HepG2 (cell line): ENCODE measurements around the gene CDCA5. TPM values are rescaled to one million over a fixed set of nuclear protein-coding genes. Genes with fewer than 3 reads are reported as not detected.

Experiments
- ETV6 ChIP-seq: sonication (generic); formaldehyde crosslinking; conservative IDR thresholded peaks from 2 replicates; pipeline ENCODE4 v1.4.0; 2020; ENCODE audit warnings: missing genetic modification reagents
- FIP1L1 ChIP-seq: fragments of 200-400 bp; formaldehyde crosslinking; IDR thresholded peaks from 2 replicates; pipeline ENCODE4 v1.6.1; 2018; ENCODE audit warnings: low read depth, mild to moderate bottlenecking, low read length, moderate library complexity, borderline replicate concordance; ENCODE audit not compliant: insufficient read depth
- HHEX ChIP-seq: IDR thresholded peaks from 2 replicates; pipeline ENCODE4 v1.6.1; 2016; ENCODE audit warnings: control low read depth
- HNRNPLL ChIP-seq: fragments of 200-400 bp; formaldehyde crosslinking; IDR thresholded peaks from 2 replicates; pipeline ENCODE4 v1.6.1; 2017; ENCODE audit warnings: mild to moderate bottlenecking, low read depth, low read length; ENCODE audit not compliant: poor library complexity, severe bottlenecking
- MED13 ChIP-seq: sonication (generic); formaldehyde crosslinking; IDR thresholded peaks from 2 replicates; pipeline ENCODE4 v1.5.0; 2020; ENCODE audit warnings: missing genetic modification reagents
- NFYC ChIP-seq: IDR thresholded peaks from 2 replicates; pipeline ENCODE4 v1.6.1; 2016; ENCODE audit warnings: missing genetic modification reagents, missing compliant biosample characterization
- NONO ChIP-seq, 2 experiments: fragments of 450-650 bp in 1 of 2; sonication (generic) in 1 of 2; formaldehyde crosslinking in 1 of 2; IDR thresholded peaks in 1 of 2; conservative IDR thresholded peaks in 1 of 2; 2 replicates each; pipeline versions ENCODE4 v1.6.1 to v1.8.0; 2017 to 2022; ENCODE audit warnings: mild to moderate bottlenecking in 1 of 2, missing genetic modification reagents in 1 of 2, moderate library complexity in 1 of 2
- POGZ ChIP-seq: sonication (generic); formaldehyde crosslinking; IDR thresholded peaks from 2 replicates; pipeline ENCODE4 v1.4.0; 2020; ENCODE audit warnings: mild to moderate bottlenecking, missing genetic modification reagents
- POLR2AphosphoS5 ChIP-seq: IDR thresholded peaks from 2 replicates; pipeline ENCODE4 v1.6.1; 2012; ENCODE audit warnings: low read depth, low read length
- TCF7 ChIP-seq: sonication (generic); IDR thresholded peaks from 2 replicates; pipeline ENCODE4 v1.6.1; 2016; ENCODE audit warnings: antibody characterized with exemption, low read depth
- U2AF1 ChIP-seq: fragments of 200-400 bp; formaldehyde crosslinking; optimal IDR thresholded peaks from 2 replicates; pipeline ENCODE3; 2017; ENCODE audit warnings: mild to moderate bottlenecking, low read depth, low read length
- ZBTB8A ChIP-seq: sonication (generic); formaldehyde crosslinking; IDR thresholded peaks from 2 replicates; pipeline ENCODE4 v1.4.0; 2020; ENCODE audit warnings: mild to moderate bottlenecking, low read depth, missing genetic modification reagents, borderline replicate concordance
- ZNF101 ChIP-seq: sonication (generic); formaldehyde crosslinking; IDR thresholded peaks from 2 replicates; pipeline ENCODE4 v1.4.0; 2020; ENCODE audit warnings: mild to moderate bottlenecking, low read depth, missing genetic modification reagents, borderline replicate concordance
- ZNF569 ChIP-seq: sonication (generic); formaldehyde crosslinking; IDR thresholded peaks from 2 replicates; pipeline ENCODE4 v1.5.0; 2020; ENCODE audit warnings: mild to moderate bottlenecking, missing genetic modification reagents, moderate library complexity, borderline replicate concordance
- ZNF670 ChIP-seq: sonication (generic); formaldehyde crosslinking; IDR thresholded peaks from 2 replicates; pipeline ENCODE4 v1.8.0; 2022; ENCODE audit warnings: mild to moderate bottlenecking, missing genetic modification reagents, borderline replicate concordance
- ZNF775 ChIP-seq: sonication (generic); formaldehyde crosslinking; IDR thresholded peaks from 2 replicates; pipeline ENCODE4 v1.4.0; 2020; ENCODE audit warnings: missing genetic modification reagents, mild to moderate bottlenecking, moderate library complexity, borderline replicate concordance
- polyA plus RNA-seq, 8 experiments: library from polyadenylated mRNA; depleted of rRNA in 3 of 8; stranded (reverse) in 7 of 8; unstranded in 1 of 8; fragments of >200 nt; fragmentation: Illumina TruSeq in 4 of 8; extraction: Trizol in 4 of 8; gene quantifications; 2 replicates each; pipeline versions ENCODE4 v1.2.1 to v1.2.3, GENCODE V29; 2011 to 2016; ENCODE audit warnings: low read depth in 4 of 8, missing spikeins in 1 of 8, mixed read lengths in 1 of 8; ENCODE audit not compliant: insufficient read depth in 1 of 8
- total RNA-seq, 5 experiments: library from RNA; depleted of rRNA; stranded (reverse); fragments of >200 nt; fragmentation: Illumina TruSeq; extraction: Trizol; gene quantifications; 2 replicates each; pipeline ENCODE4 v1.2.3, GENCODE V29; 2016; ENCODE audit warnings: low read depth in 1 of 5
- TF ChIP-seq, protein P1 (sequence below): sonication (generic); formaldehyde crosslinking; conservative IDR thresholded peaks from 2 replicates; pipeline ENCODE4 v1.8.0; 2022; ENCODE audit warnings: missing genetic modification reagents
- TF ChIP-seq, protein P2 (sequence below): sonication (generic); formaldehyde crosslinking; IDR thresholded peaks from 2 replicates; pipeline ENCODE4 v1.4.0; 2020; ENCODE audit warnings: mild to moderate bottlenecking, missing genetic modification reagents
- TF ChIP-seq, protein P3 (sequence below): sonication (generic); formaldehyde crosslinking; IDR thresholded peaks from 2 replicates; pipeline ENCODE4 v1.9.0; 2021; ENCODE audit warnings: missing genetic modification reagents, mild to moderate bottlenecking, borderline replicate concordance
- TF ChIP-seq, protein P4 (sequence below): sonication (generic); formaldehyde crosslinking; IDR thresholded peaks from 2 replicates; pipeline ENCODE4 v1.4.0; 2020; ENCODE audit warnings: missing genetic modification reagents

Gene CDCA5
- total and polyA plus RNA-seq, 2 of the 13 experiments (the other 11 are each of a cell fraction or from before 2014, with no cell fraction given): 13.5 to 50.6 TPM

DNA sequence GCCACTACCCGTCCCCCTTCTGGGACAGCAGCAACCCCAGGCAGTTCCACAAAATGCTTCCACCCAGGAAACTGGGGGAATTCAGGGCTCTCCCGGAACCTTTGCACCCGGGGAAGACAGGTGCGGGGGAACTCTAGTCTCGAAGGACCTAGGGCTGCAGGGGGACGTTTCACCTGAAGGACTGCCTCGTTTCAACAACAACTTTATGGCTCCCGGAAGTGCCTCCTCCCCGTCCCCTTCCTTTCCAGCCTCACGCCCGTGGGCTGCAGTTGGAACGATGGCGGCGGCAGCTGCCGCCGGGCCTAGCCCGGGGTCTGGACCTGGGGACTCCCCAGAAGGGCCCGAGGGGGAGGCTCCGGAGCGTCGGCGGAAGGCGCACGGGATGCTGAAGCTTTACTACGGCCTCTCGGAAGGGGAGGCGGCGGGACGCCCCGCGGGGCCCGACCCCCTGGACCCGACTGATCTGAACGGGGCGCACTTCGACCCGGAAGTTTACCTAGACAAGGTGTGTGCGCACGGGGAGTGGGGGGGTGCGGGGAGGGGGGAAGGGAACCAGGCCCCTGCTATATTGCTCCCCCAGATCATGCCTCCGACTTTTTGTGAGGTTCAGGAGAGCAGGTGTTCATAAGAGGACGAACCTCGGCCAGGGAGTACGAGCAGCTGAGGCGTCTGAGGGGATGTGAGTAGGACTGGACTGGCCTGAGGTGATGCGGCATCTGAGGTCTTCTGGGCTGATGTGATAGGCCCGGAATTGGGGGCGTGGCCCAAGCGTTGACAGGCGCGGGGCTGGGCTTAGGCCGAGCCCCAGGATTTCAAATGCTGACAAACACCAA, 12.3 kb upstream of the CDCA5 start, which contains the start of gene VPS51 (continued):
- TF ChIP-seq ZNF775 (CRISPR knock-in tag) (no peak), MED13 (CRISPR knock-in tag) (no peak; the same call in 1 of the 2 replicates), ETV6 (CRISPR knock-in tag) (peak; percentile 52; the same call in 1 of the 2 replicates), POGZ (CRISPR knock-in tag) (peak; percentile 81), ZNF101 (CRISPR knock-in tag) (0 out of 2 replicates have a peak, but pooled peaks have one; percentile 36), HNRNPLL (peak; percentile 33), TCF7 (peak; percentile 25; the same call in 1 of the 2 replicates), POLR2AphosphoS5 (peak; percentile 87), ZNF569 (CRISPR knock-in tag) (no peak), FIP1L1 (no peak), NONO (IDR thresholded peaks at IDR 0.05) (no peak), NONO (CRISPR knock-in tag; conservative IDR thresholded peaks at IDR 0.05) (peak; percentile 64), U2AF1 (no peak), ZNF670 (CRISPR knock-in tag) (peak; percentile 96), ZBTB8A (CRISPR knock-in tag) (no peak), HHEX (CRISPR knock-in tag) (no peak), NFYC (CRISPR knock-in tag) (peak; percentile 38; the same call in 1 of the 2 replicates)
- TF ChIP-seq, protein P1, sequence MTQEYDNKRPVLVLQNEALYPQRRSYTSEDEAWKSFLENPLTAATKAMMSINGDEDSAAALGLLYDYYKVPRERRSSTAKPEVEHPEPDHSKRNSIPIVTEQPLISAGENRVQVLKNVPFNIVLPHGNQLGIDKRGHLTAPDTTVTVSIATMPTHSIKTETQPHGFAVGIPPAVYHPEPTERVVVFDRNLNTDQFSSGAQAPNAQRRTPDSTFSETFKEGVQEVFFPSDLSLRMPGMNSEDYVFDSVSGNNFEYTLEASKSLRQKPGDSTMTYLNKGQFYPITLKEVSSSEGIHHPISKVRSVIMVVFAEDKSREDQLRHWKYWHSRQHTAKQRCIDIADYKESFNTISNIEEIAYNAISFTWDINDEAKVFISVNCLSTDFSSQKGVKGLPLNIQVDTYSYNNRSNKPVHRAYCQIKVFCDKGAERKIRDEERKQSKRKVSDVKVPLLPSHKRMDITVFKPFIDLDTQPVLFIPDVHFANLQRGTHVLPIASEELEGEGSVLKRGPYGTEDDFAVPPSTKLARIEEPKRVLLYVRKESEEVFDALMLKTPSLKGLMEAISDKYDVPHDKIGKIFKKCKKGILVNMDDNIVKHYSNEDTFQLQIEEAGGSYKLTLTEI (CRISPR knock-in tag): no peak
- TF ChIP-seq, protein P2, sequence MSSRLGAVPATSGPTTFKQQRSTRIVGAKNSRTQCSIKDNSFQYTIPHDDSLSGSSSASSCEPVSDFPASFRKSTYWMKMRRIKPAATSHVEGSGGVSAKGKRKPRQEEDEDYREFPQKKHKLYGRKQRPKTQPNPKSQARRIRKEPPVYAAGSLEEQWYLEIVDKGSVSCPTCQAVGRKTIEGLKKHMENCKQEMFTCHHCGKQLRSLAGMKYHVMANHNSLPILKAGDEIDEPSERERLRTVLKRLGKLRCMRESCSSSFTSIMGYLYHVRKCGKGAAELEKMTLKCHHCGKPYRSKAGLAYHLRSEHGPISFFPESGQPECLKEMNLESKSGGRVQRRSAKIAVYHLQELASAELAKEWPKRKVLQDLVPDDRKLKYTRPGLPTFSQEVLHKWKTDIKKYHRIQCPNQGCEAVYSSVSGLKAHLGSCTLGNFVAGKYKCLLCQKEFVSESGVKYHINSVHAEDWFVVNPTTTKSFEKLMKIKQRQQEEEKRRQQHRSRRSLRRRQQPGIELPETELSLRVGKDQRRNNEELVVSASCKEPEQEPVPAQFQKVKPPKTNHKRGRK: no peak
- TF ChIP-seq, protein P3, sequence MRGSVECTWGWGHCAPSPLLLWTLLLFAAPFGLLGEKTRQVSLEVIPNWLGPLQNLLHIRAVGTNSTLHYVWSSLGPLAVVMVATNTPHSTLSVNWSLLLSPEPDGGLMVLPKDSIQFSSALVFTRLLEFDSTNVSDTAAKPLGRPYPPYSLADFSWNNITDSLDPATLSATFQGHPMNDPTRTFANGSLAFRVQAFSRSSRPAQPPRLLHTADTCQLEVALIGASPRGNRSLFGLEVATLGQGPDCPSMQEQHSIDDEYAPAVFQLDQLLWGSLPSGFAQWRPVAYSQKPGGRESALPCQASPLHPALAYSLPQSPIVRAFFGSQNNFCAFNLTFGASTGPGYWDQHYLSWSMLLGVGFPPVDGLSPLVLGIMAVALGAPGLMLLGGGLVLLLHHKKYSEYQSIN: no peak
- TF ChIP-seq, protein P4, sequence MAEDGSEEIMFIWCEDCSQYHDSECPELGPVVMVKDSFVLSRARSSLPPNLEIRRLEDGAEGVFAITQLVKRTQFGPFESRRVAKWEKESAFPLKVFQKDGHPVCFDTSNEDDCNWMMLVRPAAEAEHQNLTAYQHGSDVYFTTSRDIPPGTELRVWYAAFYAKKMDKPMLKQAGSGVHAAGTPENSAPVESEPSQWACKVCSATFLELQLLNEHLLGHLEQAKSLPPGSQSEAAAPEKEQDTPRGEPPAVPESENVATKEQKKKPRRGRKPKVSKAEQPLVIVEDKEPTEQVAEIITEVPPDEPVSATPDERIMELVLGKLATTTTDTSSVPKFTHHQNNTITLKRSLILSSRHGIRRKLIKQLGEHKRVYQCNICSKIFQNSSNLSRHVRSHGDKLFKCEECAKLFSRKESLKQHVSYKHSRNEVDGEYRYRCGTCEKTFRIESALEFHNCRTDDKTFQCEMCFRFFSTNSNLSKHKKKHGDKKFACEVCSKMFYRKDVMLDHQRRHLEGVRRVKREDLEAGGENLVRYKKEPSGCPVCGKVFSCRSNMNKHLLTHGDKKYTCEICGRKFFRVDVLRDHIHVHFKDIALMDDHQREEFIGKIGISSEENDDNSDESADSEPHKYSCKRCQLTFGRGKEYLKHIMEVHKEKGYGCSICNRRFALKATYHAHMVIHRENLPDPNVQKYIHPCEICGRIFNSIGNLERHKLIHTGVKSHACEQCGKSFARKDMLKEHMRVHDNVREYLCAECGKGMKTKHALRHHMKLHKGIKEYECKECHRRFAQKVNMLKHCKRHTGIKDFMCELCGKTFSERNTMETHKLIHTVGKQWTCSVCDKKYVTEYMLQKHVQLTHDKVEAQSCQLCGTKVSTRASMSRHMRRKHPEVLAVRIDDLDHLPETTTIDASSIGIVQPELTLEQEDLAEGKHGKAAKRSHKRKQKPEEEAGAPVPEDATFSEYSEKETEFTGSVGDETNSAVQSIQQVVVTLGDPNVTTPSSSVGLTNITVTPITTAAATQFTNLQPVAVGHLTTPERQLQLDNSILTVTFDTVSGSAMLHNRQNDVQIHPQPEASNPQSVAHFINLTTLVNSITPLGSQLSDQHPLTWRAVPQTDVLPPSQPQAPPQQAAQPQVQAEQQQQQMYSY (CRISPR knock-in tag): no peak
